ENCODE data around the gene GALNT11.

GALNT11 gene

DNA sequence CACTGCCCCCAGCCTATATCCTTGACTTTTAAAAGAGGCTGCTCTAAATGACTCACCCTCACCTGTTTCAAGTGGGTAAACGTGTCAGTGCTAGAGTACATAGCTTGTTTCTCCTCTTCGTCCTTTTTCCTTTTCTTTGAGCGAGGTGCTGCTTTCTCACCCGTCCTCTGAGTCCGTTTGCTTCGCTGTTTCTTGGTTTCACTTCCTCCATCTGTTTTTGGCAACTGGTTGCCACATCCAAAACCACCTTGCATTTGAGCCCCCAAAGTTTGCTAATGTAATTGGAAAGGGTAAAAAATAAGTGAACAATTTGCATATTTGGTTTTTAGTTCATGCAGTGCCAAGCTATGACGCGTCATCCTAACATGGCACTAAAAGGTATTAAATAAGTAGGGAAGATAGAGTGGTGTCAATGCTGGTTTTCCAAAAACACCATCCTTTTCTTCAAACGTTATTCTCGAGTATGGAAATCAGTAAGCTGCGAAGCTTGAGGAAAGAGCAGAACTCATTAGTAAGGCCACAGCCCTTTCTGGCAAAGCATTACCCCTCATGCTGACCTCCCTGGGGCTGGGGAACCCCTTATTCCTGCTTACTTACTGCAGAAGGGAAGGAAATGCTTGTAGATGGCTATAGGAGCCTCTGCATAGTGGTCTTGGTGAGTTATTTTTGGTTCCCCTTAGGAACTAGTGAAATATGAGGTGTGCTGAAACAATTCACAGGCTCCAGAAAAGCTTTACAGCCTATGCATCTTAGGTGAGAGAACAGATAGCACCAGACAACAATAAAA lies 133.5 kb downstream of the GALNT11 start:
- DNase-seq = no peak

DNA sequence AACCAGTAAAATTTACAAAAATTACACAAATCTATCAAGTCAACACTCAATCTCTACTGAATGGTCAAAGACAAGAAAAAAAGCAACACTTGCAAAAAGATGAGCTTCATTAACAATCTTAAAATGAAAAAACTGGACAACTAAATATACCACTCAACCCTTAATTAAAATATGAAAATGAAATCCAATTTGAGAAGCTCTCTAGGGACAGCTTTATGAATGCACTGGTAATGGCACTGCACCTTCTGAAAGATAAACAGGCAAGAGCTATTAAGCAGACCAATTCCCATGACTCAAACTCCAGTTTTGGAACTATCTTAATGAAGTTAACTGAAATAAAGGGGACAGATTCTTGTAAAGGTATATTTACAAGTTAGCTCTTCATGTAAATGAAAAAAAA lies 135.7 kb downstream of the GALNT11 start:
- DNase-seq = peak; percentile 28

DNA sequence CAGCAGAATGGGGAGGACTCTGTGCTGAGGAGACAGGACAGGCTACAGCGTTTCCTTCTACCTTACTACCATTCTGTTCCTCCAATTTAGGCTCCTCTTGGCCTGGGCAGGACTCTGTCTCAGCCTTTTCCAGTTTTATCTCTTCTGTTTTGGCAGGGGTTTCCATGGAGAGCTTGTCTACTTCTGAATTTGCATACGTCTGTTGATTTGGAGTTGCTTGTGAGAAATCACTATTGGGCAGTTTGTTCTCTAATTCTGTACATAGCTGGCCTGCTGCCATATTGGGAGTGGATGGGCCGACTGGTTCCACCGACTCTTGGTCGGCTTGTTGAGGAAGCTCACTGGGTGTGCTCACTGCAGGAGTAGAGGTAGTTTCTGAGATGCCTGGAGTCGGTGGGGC lies 136.8 kb downstream of the GALNT11 start:
- DNase-seq = no peak

Data from NCI-H69 (cell line).